K562 (cell line): ENCODE measurements around the gene ME3. TPM values are rescaled to one million over a fixed set of nuclear protein-coding genes. Genes with fewer than 3 reads are reported as not detected.

Source experiments
- ATF3 ChIP-seq, 2 experiments: fragments of 450-650 bp in 1 of 2; sonication (generic) in 1 of 2; formaldehyde crosslinking in 1 of 2; IDR thresholded peaks in 1 of 2; conservative IDR thresholded peaks in 1 of 2; 2 replicates each; pipeline versions ENCODE4 v1.6.1 to v1.8.1; 2016 to 2023; ENCODE audit warnings: mild to moderate bottlenecking in 2 of 2, moderate library complexity in 2 of 2, inconsistent platforms in 1 of 2, missing genetic modification reagents in 1 of 2
- CBFA2T3 ChIP-seq: fragments of 450-650 bp; IDR thresholded peaks from 2 replicates; pipeline ENCODE4 v1.6.1; 2017
- CREM ChIP-seq: IDR thresholded peaks from 2 replicates; pipeline ENCODE4 v1.6.1; 2014; ENCODE audit warnings: antibody characterized with exemption, low read depth
- GTF2E2 ChIP-seq: fragments of 200-800 bp; sonication (Bioruptor generic); IDR thresholded peaks from 2 replicates; pipeline ENCODE4 v1.6.1; 2016; ENCODE audit warnings: missing genetic modification characterization, missing compliant biosample characterization
- JUND ChIP-seq, 2 experiments: IDR thresholded peaks; 2 replicates in 1 of 2; 3 replicates in 1 of 2; pipeline ENCODE4 v1.6.1; 2011; ENCODE audit warnings: borderline replicate concordance in 2 of 2, low read depth in 2 of 2, low read length in 2 of 2, improper control_type of control experiment in 1 of 2, missing biosample characterization in 1 of 2, missing genetic modification characterization in 1 of 2, missing genetic modification reagents in 1 of 2
- MEF2A ChIP-seq: IDR thresholded peaks from 2 replicates; pipeline ENCODE4 v1.6.1; 2011; ENCODE audit warnings: low read depth, mild to moderate bottlenecking, low read length, moderate library complexity; ENCODE audit not compliant: control insufficient read depth
- NCOA6 ChIP-seq: fragments of 450-650 bp; IDR thresholded peaks from 2 replicates; pipeline ENCODE4 v1.6.1; 2017; ENCODE audit warnings: mild to moderate bottlenecking
- NELFE ChIP-seq: IDR thresholded peaks from 2 replicates; pipeline ENCODE4 v1.6.1; 2011; ENCODE audit warnings: mild to moderate bottlenecking; ENCODE audit not compliant: insufficient read depth, insufficient read length
- NR2F6 ChIP-seq: fragments of 450-650 bp; formaldehyde crosslinking; IDR thresholded peaks from 2 replicates; pipeline ENCODE4 v1.4.0; 2020; ENCODE audit warnings: mild to moderate bottlenecking
- NRF1 ChIP-seq, 2 experiments: fragments of 450-650 bp; IDR thresholded peaks in 1 of 2; conservative IDR thresholded peaks in 1 of 2; 2 replicates each; pipeline ENCODE4 v1.6.1; 2014; ENCODE audit warnings: mild to moderate bottlenecking in 2 of 2
- PHB ChIP-seq: fragments of 250-450 bp; sonication (Bioruptor Pico); IDR thresholded peaks from 2 replicates; pipeline ENCODE4 v1.5.0; 2021
- RBM34 ChIP-seq: fragments of 200-400 bp; formaldehyde crosslinking; IDR thresholded peaks from 2 replicates; pipeline ENCODE4 v1.6.1; 2018; ENCODE audit warnings: low read length, borderline replicate concordance; ENCODE audit not compliant: insufficient read depth
- TFE3 ChIP-seq: fragments of 450-650 bp; formaldehyde crosslinking; IDR thresholded peaks from 2 replicates; pipeline ENCODE4 v1.4.0; 2020; ENCODE audit warnings: mild to moderate bottlenecking, mixed read lengths
- ZBTB43 ChIP-seq: sonication (generic); formaldehyde crosslinking; IDR thresholded peaks from 2 replicates; pipeline ENCODE4 v1.8.0; 2023; ENCODE audit warnings: mild to moderate bottlenecking, missing genetic modification reagents
- ZC3H8 ChIP-seq: fragments of 450-650 bp; IDR thresholded peaks from 2 replicates; pipeline ENCODE4 v1.6.1; 2017
- ZNF232 ChIP-seq: sonication (generic); formaldehyde crosslinking; IDR thresholded peaks from 2 replicates; pipeline ENCODE4 v1.8.0; 2022; ENCODE audit warnings: mild to moderate bottlenecking, missing genetic modification reagents
- ZNF589 ChIP-seq: fragments of 200-800 bp; sonication (Bioruptor generic); IDR thresholded peaks from 2 replicates; pipeline ENCODE4 v1.6.1; 2016; ENCODE audit warnings: low read depth, missing genetic modification characterization, missing compliant biosample characterization
- polyA plus RNA-seq, 8 experiments: library from polyadenylated mRNA; depleted of rRNA in 4 of 8; stranded (reverse) in 5 of 8; unstranded in 3 of 8; fragments of >200 nt; fragmentation: Nextera tagmentation in 2 of 8; fragmentation: Illumina TruSeq in 1 of 8; extraction: Ambion mirVana in 2 of 8; extraction: Trizol in 1 of 8; gene quantifications; 2 replicates each; pipeline versions ENCODE4 v1.2.1 to v1.2.3, GENCODE V29; 2011 to 2014; ENCODE audit warnings: inconsistent platforms in 1 of 8, missing spikeins in 1 of 8
- total RNA-seq, 7 experiments: library from RNA; depleted of rRNA in 6 of 7; stranded (reverse); fragments of >200 nt in 6 of 7; fragmentation: Illumina TruSeq in 2 of 7; extraction: Trizol in 2 of 7; gene quantifications; 2 replicates each; pipeline versions ENCODE4 v1.2.1 to v1.2.3, GENCODE V29; 2011 to 2021; ENCODE audit warnings: low replicate concordance in 1 of 7
- TF ChIP-seq, protein P1 (sequence below): IDR thresholded peaks from 2 replicates; pipeline ENCODE4 v1.6.1; 2011; ENCODE audit not compliant: insufficient read length; ENCODE audit errors: extremely low read depth
- TF ChIP-seq, protein P2 (sequence below): fragments of 250-450 bp; sonication (Bioruptor Pico); IDR thresholded peaks from 2 replicates; pipeline ENCODE4 v1.9.0; 2021; ENCODE audit warnings: mild to moderate bottlenecking, inconsistent platforms

Gene ME3
- total and polyA plus RNA-seq, 9 of the 15 experiments (the other 6 are each of a cell fraction or from before 2014, with no cell fraction given): not detected

- TF ChIP-seq TFE3: peak; percentile 33
- TF ChIP-seq NR2F6 (CRISPR knock-in tag): no peak
- no peak for TF ChIP-seq RBM34
- TF ChIP-seq, protein P1, sequence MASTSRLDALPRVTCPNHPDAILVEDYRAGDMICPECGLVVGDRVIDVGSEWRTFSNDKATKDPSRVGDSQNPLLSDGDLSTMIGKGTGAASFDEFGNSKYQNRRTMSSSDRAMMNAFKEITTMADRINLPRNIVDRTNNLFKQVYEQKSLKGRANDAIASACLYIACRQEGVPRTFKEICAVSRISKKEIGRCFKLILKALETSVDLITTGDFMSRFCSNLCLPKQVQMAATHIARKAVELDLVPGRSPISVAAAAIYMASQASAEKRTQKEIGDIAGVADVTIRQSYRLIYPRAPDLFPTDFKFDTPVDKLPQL: no peak
- TF ChIP-seq ZNF232 (CRISPR knock-in tag): no peak
- peak; percentile 90 for TF ChIP-seq JUND (IDR thresholded peaks at IDR 0.05; ENCODE audit: borderline replicate concordance, low read depth, low read length)
- TF ChIP-seq JUND (tag; IDR thresholded peaks at IDR 0.05; ENCODE audit: borderline replicate concordance, low read depth, low read length): peak; percentile 73; the same call in 1 of the 3 replicates
- TF ChIP-seq NCOA6: no peak
- no peak for TF ChIP-seq GTF2E2 (tag)
- no peak for TF ChIP-seq CREM
- TF ChIP-seq NELFE: no peak
- 0 out of 2 replicates have a peak, but pooled peaks have one; percentile 63 for TF ChIP-seq ZNF589 (CRISPR knock-in tag)
- no peak for TF ChIP-seq NRF1 (conservative IDR thresholded peaks at IDR 0.05 in 1 of 2, IDR thresholded peaks at IDR 0.05 in 1 of 2)
- peak; percentile 86 for TF ChIP-seq CBFA2T3
- TF ChIP-seq PHB (CRISPR knock-in tag): no peak
- no peak for TF ChIP-seq ZBTB43 (CRISPR knock-in tag)
- TF ChIP-seq ATF3 (IDR thresholded peaks at IDR 0.05): peak; percentile 63
- no peak for TF ChIP-seq ATF3 (CRISPR knock-in tag; conservative IDR thresholded peaks at IDR 0.05)
- TF ChIP-seq, protein P2, sequence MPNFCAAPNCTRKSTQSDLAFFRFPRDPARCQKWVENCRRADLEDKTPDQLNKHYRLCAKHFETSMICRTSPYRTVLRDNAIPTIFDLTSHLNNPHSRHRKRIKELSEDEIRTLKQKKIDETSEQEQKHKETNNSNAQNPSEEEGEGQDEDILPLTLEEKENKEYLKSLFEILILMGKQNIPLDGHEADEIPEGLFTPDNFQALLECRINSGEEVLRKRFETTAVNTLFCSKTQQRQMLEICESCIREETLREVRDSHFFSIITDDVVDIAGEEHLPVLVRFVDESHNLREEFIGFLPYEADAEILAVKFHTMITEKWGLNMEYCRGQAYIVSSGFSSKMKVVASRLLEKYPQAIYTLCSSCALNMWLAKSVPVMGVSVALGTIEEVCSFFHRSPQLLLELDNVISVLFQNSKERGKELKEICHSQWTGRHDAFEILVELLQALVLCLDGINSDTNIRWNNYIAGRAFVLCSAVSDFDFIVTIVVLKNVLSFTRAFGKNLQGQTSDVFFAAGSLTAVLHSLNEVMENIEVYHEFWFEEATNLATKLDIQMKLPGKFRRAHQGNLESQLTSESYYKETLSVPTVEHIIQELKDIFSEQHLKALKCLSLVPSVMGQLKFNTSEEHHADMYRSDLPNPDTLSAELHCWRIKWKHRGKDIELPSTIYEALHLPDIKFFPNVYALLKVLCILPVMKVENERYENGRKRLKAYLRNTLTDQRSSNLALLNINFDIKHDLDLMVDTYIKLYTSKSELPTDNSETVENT (CRISPR knock-in tag): no peak
- TF ChIP-seq MEF2A: no peak
- TF ChIP-seq ZC3H8: no peak
These were observed 255.9 kb downstream of the ME3 start (continued) for GRCh38 chr11:86416494-86416893.
